Erythroblast (primary cell): ENCODE results near the gene TRAF2.
"Not testable (repeated sequence)": the region's sequence is repeated elsewhere in the genome, so short reads cannot be mapped to it uniquely, and the experiment has no call there.

Experiments used
- DNase-seq, 2 experiments: peaks; one replicate each; lab custom pipeline; 2025; lab: John Stamatoyannopoulos, UW
- GATA1 ChIP-seq: IDR thresholded peaks from 2 replicates; pipeline ENCODE4 v1.6.1; 2011; ENCODE audit warnings: low read depth, mild to moderate bottlenecking, control low read depth, low read length, moderate library complexity
- POLR2A ChIP-seq: IDR thresholded peaks from 2 replicates; pipeline ENCODE4 v1.6.1; 2011; ENCODE audit warnings: mild to moderate bottlenecking, low read length

The TRAF2 gene

GRCh38 chr9:136885950-136886578, at the start of gene TRAF2:
Gene TRAF2, plus strand, starts transcription at chr9:136886516. Its CDS starts 12,225 bp downstream, at chr9:136898741.
- DNase-seq = peak; percentile 99 to 100
- TF ChIP-seq GATA1 (no peak), POLR2A (peak; percentile 74)

- TF ChIP-seq GATA1 (no peak), POLR2A (no peak)
- DNase-seq = no peak
Measured at GRCh38 chr9:136837146-136837855, 49.0 kb upstream of the TRAF2 start.

GRCh38 chr9:136837856-136838277, 48.4 kb upstream of the TRAF2 start:
- not testable (repeated sequence) for DNase-seq

GRCh38 chr9:136838314-136839228, 47.7 kb upstream of the TRAF2 start:
- no peak for DNase-seq
- TF ChIP-seq GATA1 (no peak), POLR2A (no peak)

GRCh38 chr9:136839229-136840139, 46.8 kb upstream of the TRAF2 start:
- TF ChIP-seq GATA1 (no peak), POLR2A (no peak)
- DNase-seq = no peak

GRCh38 chr9:136840140-136840876, 46.0 kb upstream of the TRAF2 start:
- TF ChIP-seq GATA1 (no peak), POLR2A (no peak)
- no peak for DNase-seq

GRCh38 chr9:136840877-136841645, 45.3 kb upstream of the TRAF2 start:
- DNase-seq = no peak
- TF ChIP-seq GATA1 (no peak), POLR2A (no peak)

- not testable (repeated sequence) for DNase-seq
Measured at GRCh38 chr9:136841646-136842379, 44.5 kb upstream of the TRAF2 start.

- DNase-seq = peak; percentile 82 to 89
Measured at GRCh38 chr9:136842380-136842948, 43.9 kb upstream of the TRAF2 start, which contains the start of gene AJM1. Gene AJM1, plus strand, starts transcription at chr9:136842478. Its CDS starts 1,937 bp downstream, at chr9:136844415.

GRCh38 chr9:136843159-136843800, 43.0 kb upstream of the TRAF2 start:
- DNase-seq = not testable (repeated sequence)

GRCh38 chr9:136843801-136844740, 42.2 kb upstream of the TRAF2 start:
- peak; percentile 56 to 71 for DNase-seq
